Endothelial cell of umbilical vein (primary cell): ENCODE measurements around the gene STOX1.
"Not testable (repeated sequence)": the region's sequence is repeated elsewhere in the genome, so short reads cannot be mapped to it uniquely, and the experiment has no call there.

Source experiments
- EZH2 ChIP-seq: IDR thresholded peaks from 2 replicates; pipeline ENCODE4 v1.6.1; 2012; ENCODE audit warnings: borderline replicate concordance, low read depth, mild to moderate bottlenecking, moderate library complexity, low read length, inconsistent platforms; ENCODE audit not compliant: severe bottlenecking
- MAX ChIP-seq: IDR thresholded peaks from 2 replicates; pipeline ENCODE4 v1.6.1; 2011; ENCODE audit not compliant: insufficient read depth, insufficient read length

DNA sequence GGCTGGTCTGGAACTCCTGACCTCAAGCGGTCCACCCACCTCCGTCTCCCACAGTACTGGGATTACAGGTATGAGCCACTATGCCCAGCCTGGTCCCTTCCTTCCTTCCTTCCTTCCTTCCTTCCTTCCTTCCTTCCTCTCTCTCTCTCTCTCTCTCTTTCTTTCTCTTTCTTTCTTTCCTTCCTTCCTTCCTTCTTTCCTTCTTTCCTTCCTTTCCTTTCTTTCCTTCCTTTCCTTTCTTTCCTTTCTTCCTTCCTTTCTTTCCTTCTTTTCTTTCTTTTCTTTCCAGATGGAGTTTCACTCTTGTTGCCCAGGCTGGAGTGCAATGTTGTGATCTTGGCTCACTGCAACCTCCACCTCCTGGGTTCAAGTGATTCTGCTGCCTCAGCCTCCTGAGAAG is 101.8 kb downstream of the STOX1 start:
- TF ChIP-seq EZH2, MAX: not testable (repeated sequence)
